SH-SY5Y (cell line): ENCODE results near the gene CTNNA3.

Source experiments
- GATA2 ChIP-seq: IDR thresholded peaks from 2 replicates; pipeline ENCODE4 v1.6.1; 2011; ENCODE audit warnings: mild to moderate bottlenecking, low read depth, low read length
- GATA3 ChIP-seq: IDR thresholded peaks from 2 replicates; pipeline ENCODE4 v1.6.1; 2011; ENCODE audit warnings: low read depth, mild to moderate bottlenecking, low read length, moderate library complexity

- no peak for TF ChIP-seq GATA3
- TF ChIP-seq GATA2: no peak
Measured at GRCh38 chr10:66780796-66781195, 915.2 kb downstream of the CTNNA3 start.
